IMR-90 (cell line): ENCODE measurements around the gene TEPSIN. TPM values are rescaled to one million over a fixed set of nuclear protein-coding genes. Genes with fewer than 3 reads are reported as not detected.

Source experiments
- ATAC-seq: fragments of 200-7000 bp; cut with Tn5 transposase; 2 replicates; pipeline ENCODE4 v1.9.1; 2020; ENCODE audit warnings: low read depth, mild to moderate bottlenecking, moderate library complexity
- BruUV-seq: library from RNA; stranded (reverse); fragments of 400-500 nt; replicated peaks from 2 replicates; lab custom pipeline; 2021; lab: Mats Ljungman, UMichigan
- CTCF ChIA-PET: fragments of 300-600 bp; formaldehyde crosslinking; extraction: SDS; loops from one replicate; lab custom pipeline; 2021; ENCODE audit warnings: antibody characterized with exemption; lab: Yijun Ruan, JAX
- POLR2A ChIA-PET: fragments of 300-600 bp; sonication (Branson Sonifier 250); formaldehyde crosslinking; loops from one replicate; lab custom pipeline; 2022; ENCODE audit warnings: antibody characterized with exemption; ENCODE audit not compliant: unreplicated experiment; lab: Charles Lee
- DNase-seq: peaks from one replicate; pipeline ENCODE4 v3.0.0; 2013
- H2AFZ ChIP-seq: replicated peaks from 2 replicates; pipeline ENCODE3; 2013; ENCODE audit warnings: low read length, mild to moderate bottlenecking; ENCODE audit not compliant: poor library complexity
- H2AK5ac ChIP-seq: 2 replicates; pipeline ENCODE4 v1.6.1; 2013; ENCODE audit warnings: low read depth, low read length, inconsistent platforms
- H2AK9ac ChIP-seq: replicated peaks from 2 replicates; pipeline ENCODE3; 2013; ENCODE audit warnings: mild to moderate bottlenecking, low read depth, low read length, moderate library complexity; ENCODE audit not compliant: poor library complexity
- H2BK120ac ChIP-seq: 2 replicates; pipeline ENCODE4 v1.6.1; 2013; ENCODE audit warnings: low read depth, low read length, inconsistent platforms
- H2BK15ac ChIP-seq: 3 replicates; pipeline ENCODE4 v1.6.1; 2013; ENCODE audit warnings: low read depth, low read length, inconsistent platforms
- H2BK20ac ChIP-seq: 2 replicates; pipeline ENCODE4 v1.6.1; 2013; ENCODE audit warnings: low read depth, mild to moderate bottlenecking, inconsistent platforms, low read length, moderate library complexity
- H2BK5ac ChIP-seq: 2 replicates; pipeline ENCODE4 v1.6.1; 2013; ENCODE audit warnings: mild to moderate bottlenecking, low read depth, low read length, inconsistent platforms; ENCODE audit not compliant: poor library complexity, severe bottlenecking
- H3K14ac ChIP-seq: replicated peaks from 2 replicates; pipeline ENCODE4 v1.6.1; 2013; ENCODE audit warnings: low read depth, low read length, inconsistent platforms
- H3K18ac ChIP-seq: 2 replicates; pipeline ENCODE4 v1.6.1; 2013; ENCODE audit warnings: low read depth, low read length, control low read depth
- H3K23ac ChIP-seq: 2 replicates; pipeline ENCODE4 v1.6.1; 2013; ENCODE audit warnings: low read depth, low read length, inconsistent platforms
- H3K27ac ChIP-seq: 2 replicates; pipeline ENCODE4 v1.5.1; 2013; ENCODE audit warnings: mild to moderate bottlenecking, control low read depth, low read length; ENCODE audit not compliant: insufficient read depth
- H3K27me3 ChIP-seq: 2 replicates; pipeline ENCODE4 v1.6.1; 2013; ENCODE audit warnings: low read length; ENCODE audit not compliant: control insufficient read depth, insufficient read depth
- H3K36me3 ChIP-seq: 2 replicates; pipeline ENCODE4 v1.6.1; 2013; ENCODE audit warnings: low read length, mixed read lengths; ENCODE audit not compliant: control insufficient read depth, insufficient read depth
- H3K4ac ChIP-seq: 2 replicates; pipeline ENCODE4 v1.6.1; 2013; ENCODE audit warnings: low read depth, low read length, inconsistent platforms
- H3K4me1 ChIP-seq: 2 replicates; pipeline ENCODE4 v1.6.1; 2013; ENCODE audit warnings: low read length, mixed read lengths; ENCODE audit not compliant: control insufficient read depth, insufficient read depth
- H3K4me2 ChIP-seq: 2 replicates; pipeline ENCODE4 v1.6.1; 2013; ENCODE audit warnings: low read depth, mild to moderate bottlenecking, control low read depth, low read length, moderate library complexity
- H3K4me3 ChIP-seq: 2 replicates; pipeline ENCODE4 v1.5.1; 2013; ENCODE audit warnings: low read depth, mild to moderate bottlenecking, control low read depth, low read length, moderate library complexity; ENCODE audit not compliant: insufficient read depth
- H3K56ac ChIP-seq: 2 replicates; pipeline ENCODE4 v1.6.1; 2013; ENCODE audit warnings: low read length, inconsistent platforms; ENCODE audit not compliant: insufficient read depth; ENCODE audit errors: extremely low read depth
- H3K79me1 ChIP-seq, 2 experiments: 2 replicates each; pipeline ENCODE4 v1.6.1; 2013; ENCODE audit warnings: low read length in 2 of 2, inconsistent platforms in 1 of 2, low read depth in 1 of 2
- H3K9ac ChIP-seq: 2 replicates; pipeline ENCODE4 v1.6.1; 2013; ENCODE audit warnings: low read depth, low read length, control low read depth
- H3K9me1 ChIP-seq: 2 replicates; pipeline ENCODE4 v1.6.1; 2013; ENCODE audit warnings: low read length, inconsistent platforms; ENCODE audit not compliant: insufficient read depth
- H3K9me3 ChIP-seq: 2 replicates; pipeline ENCODE4 v1.6.1; 2013; ENCODE audit warnings: low read length; ENCODE audit not compliant: control insufficient read depth, insufficient read depth
- H4K20me1 ChIP-seq: 2 replicates; pipeline ENCODE4 v1.6.1; 2013; ENCODE audit warnings: low read length, inconsistent platforms; ENCODE audit not compliant: insufficient read depth
- H4K5ac ChIP-seq: 2 replicates; pipeline ENCODE4 v1.6.1; 2013; ENCODE audit warnings: mild to moderate bottlenecking, low read depth, low read length, control low read depth
- H4K8ac ChIP-seq, 2 experiments: 2 replicates each; pipeline ENCODE4 v1.6.1; 2013; ENCODE audit warnings: low read depth in 2 of 2, low read length in 2 of 2, control low read depth in 1 of 2, inconsistent platforms in 1 of 2
- H4K91ac ChIP-seq: 2 replicates; pipeline ENCODE4 v1.6.1; 2013; ENCODE audit warnings: low read depth, low read length, inconsistent platforms; ENCODE audit not compliant: insufficient read depth
- MAFK ChIP-seq: IDR thresholded peaks from 2 replicates; pipeline ENCODE4 v1.6.1; 2012; ENCODE audit warnings: low read depth, low read length, improper control_type of control experiment
- RAD21 ChIP-seq: IDR thresholded peaks from 2 replicates; pipeline ENCODE4 v1.6.1; 2012; ENCODE audit warnings: low read length, improper control_type of control experiment
- WGBS, 2 experiments: methylation state at CpG; one replicate each; pipeline versions ENCODE4 v1.1.5 to v1.1.7; 2013; ENCODE audit warnings: missing lambda C conversion rate in 2 of 2; ENCODE audit not compliant: insufficient read length in 1 of 2; ENCODE audit errors: extremely low coverage in 2 of 2; 5-methylcytosine and 5-hydroxymethylcytosine counted together
- dilution Hi-C: fragments of 300-500 bp; cut with HindIII; formaldehyde crosslinking; loops from one replicate; pipeline ENCODE4 v1.14.3; 2018; ENCODE audit warnings: low sequenced_read_pairs; ENCODE audit not compliant: unreplicated experiment
- in situ Hi-C: fragments of 300-500 bp; cut with MboI; formaldehyde crosslinking; loops from 3 replicates; pipeline ENCODE4 v1.14.3; 2019; ENCODE audit warnings: low sequenced_read_pairs, inconsistent platforms, mixed read lengths
- intact Hi-C: fragments of 100-400 bp; cut with micrococcal nuclease; formaldehyde crosslinking; loops from 2 replicates; pipeline ENCODE4 v1.10.0; 2022
- polyA plus RNA-seq, 3 experiments: library from polyadenylated mRNA; depleted of rRNA; stranded (reverse); fragments of >200 nt; gene quantifications; 2 replicates each; pipeline ENCODE4 v1.2.3, GENCODE V29; 2012; ENCODE audit warnings: low replicate concordance in 1 of 3
- total RNA-seq: library from RNA; depleted of rRNA; stranded (reverse); fragments of >200 nt; gene quantifications from 2 replicates; pipeline ENCODE4 v1.2.3, GENCODE V29; 2012

TEPSIN gene
- total and polyA plus RNA-seq, 2 of the 4 experiments (the other 2 are of a cell fraction): 3.2 to 28.1 TPM

DNA sequence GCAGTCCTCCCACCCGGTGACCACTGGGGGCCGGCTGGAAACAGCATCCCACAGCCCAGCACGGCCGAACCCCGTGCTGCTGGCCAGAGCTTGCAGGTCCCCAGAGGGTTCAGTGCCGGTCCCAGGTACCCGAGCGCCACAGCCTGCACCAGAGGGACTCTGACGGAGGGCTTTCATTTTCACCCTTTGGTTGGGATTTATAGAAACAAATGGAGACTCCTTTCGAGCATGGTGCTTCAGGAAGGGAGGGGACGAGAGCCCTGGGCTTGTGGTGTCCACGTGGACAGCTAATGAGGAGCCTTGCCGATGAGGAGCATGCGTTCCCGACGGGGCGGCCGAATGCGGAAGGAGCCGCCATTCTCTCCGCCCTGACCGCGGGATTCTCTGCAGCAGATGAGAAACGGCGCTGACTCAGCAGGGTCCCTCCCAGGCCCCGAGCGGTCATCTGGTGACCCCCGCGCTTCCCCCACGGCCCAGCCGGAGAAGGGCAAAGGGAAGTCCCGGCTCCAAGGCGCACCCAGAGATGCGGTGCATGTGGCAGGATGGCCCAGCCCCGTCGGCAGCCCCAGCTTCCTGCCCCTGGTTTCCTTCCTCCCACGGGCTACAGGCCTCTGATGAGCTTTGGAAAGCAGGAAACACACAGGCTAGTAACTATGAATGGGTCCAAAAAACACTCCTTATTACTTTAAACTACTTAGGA is 46.5 kb upstream of the TEPSIN start:
- Histone ChIP-seq H3K23ac (no peak overlapping the region; the same call in 1 of the 2 replicates), H3K56ac (no peak overlapping the region), H2BK15ac (no peak overlapping the region; the same call in 2 of the 3 replicates), H4K91ac (peak overlapping the region; percentile 12; the same call in 1 of the 2 replicates), H3K14ac (no peak overlapping the region), H3K9ac (no peak overlapping the region), H2AK5ac (no peak overlapping the region; the same call in none of the 2 replicates), H2BK120ac (no peak overlapping the region; the same call in 1 of the 2 replicates), H4K20me1 (peaks cover 19% of the 10 kb centered on the region), H3K27me3 (no peaks in the 10 kb centered on the region), H3K4me3 (no peak overlapping the region), H3K27ac (no peak overlapping the region), H3K4ac (no peak overlapping the region), H3K9me3 (no peaks in the 10 kb centered on the region), H2BK20ac (no peak overlapping the region), H3K79me1 (peaks cover 8 to 61% of the 10 kb centered on the region in 2 experiments), H2BK5ac (no peak overlapping the region), H3K36me3 (peaks cover 42% of the 10 kb centered on the region), H2AFZ (peak overlapping the region; percentile 78), H4K8ac (peak overlapping the region in 1 of 2 experiments; percentile 77; a peak in 2 of 4 replicates), H3K18ac (no peak overlapping the region), H3K4me1 (peaks cover 3% of the 10 kb centered on the region; the same call in 1 of the 2 replicates), H3K9me1 (no peaks in the 10 kb centered on the region; the same call in 1 of the 2 replicates), H4K5ac (no peak overlapping the region), H3K4me2 (0 out of 2 replicates have a peak overlapping the region, but pooled peaks have one; percentile 19), H2AK9ac (peak overlapping the region; percentile 55)
- TF ChIP-seq MAFK (peak; percentile 65), RAD21 (no peak)
- no TSS peak for BruUV-seq
- ChIA-PET CTCF (no interaction called here), POLR2A (no interaction called here)
- intact Hi-C loops: no loop called here
- in situ Hi-C loops: no loop called here
- 40% methylated on average over 3 of the region's 37 CpGs; no CpG with 5 or more reads in 1 of the 2 experiments for WGBS, 2 experiments
- DNase-seq (peak; percentile 8), ATAC-seq (peak; percentile 42; the same call in 1 of the 2 replicates)
- dilution Hi-C loops: no loop called here
